PFSK-1 (cell line): ENCODE results near the gene MIGA1.
A peak's percentile ranks its signal among the peaks of the same experiment; 100 is the strongest.

ENCODE experiments used
- FOXP2 ChIP-seq: optimal IDR thresholded peaks from 2 replicates; pipeline ENCODE3; 2011; ENCODE audit warnings: borderline replicate concordance, control low read depth, inconsistent platforms; ENCODE audit not compliant: insufficient read depth; ENCODE audit errors: extremely low read length, extremely low read depth
- POLR2AphosphoS5 ChIP-seq: IDR thresholded peaks from 2 replicates; pipeline ENCODE4 v1.6.1; 2012; ENCODE audit warnings: low read depth, mild to moderate bottlenecking, control low read depth, low read length, moderate library complexity
- REST ChIP-seq, 2 experiments: IDR thresholded peaks; 2 replicates each; pipeline versions ENCODE4 v1.6.1 to v1.8.0; 2011 to 2012; ENCODE audit warnings: low read depth in 2 of 2, low read length in 2 of 2, control low read depth in 1 of 2, inconsistent platforms in 1 of 2, mild to moderate bottlenecking in 1 of 2, moderate library complexity in 1 of 2; ENCODE audit not compliant: insufficient read depth in 1 of 2
- SIN3A ChIP-seq: IDR thresholded peaks from 2 replicates; pipeline ENCODE4 v1.6.1; 2012; ENCODE audit warnings: mild to moderate bottlenecking, low read length, moderate library complexity, borderline replicate concordance; ENCODE audit not compliant: insufficient read depth
- TAF1 ChIP-seq: IDR thresholded peaks from 2 replicates; pipeline ENCODE4 v1.6.1; 2012; ENCODE audit warnings: low read length, control low read depth, borderline replicate concordance; ENCODE audit not compliant: insufficient read depth

The MIGA1 gene

GRCh38 chr1:77876884-77877283 is 97.4 kb downstream of the MIGA1 start:
- TF ChIP-seq REST (IDR thresholded peaks at IDR 0.05; ENCODE audit: insufficient read depth in 1 of 2, low read depth in 2 of 2, low read length in 2 of 2): no peak

GRCh38 chr1:77881061-77881460 is 101.6 kb downstream of the MIGA1 start:
- TF ChIP-seq REST (IDR thresholded peaks at IDR 0.05; ENCODE audit: insufficient read depth in 1 of 2, low read depth in 2 of 2, low read length in 2 of 2) (no peak), FOXP2 (no peak), POLR2AphosphoS5 (no peak), SIN3A (no peak), TAF1 (no peak)

- TF ChIP-seq POLR2AphosphoS5 (no peak), FOXP2 (no peak), TAF1 (no peak), SIN3A (no peak), REST (IDR thresholded peaks at IDR 0.05; ENCODE audit: insufficient read depth in 1 of 2, low read depth in 2 of 2, low read length in 2 of 2) (no peak)
These were observed 103.0 kb downstream of the MIGA1 start for GRCh38 chr1:77882411-77882810.

- peak; percentile 50; the same call in 1 of the 2 replicates for TF ChIP-seq TAF1
- TF ChIP-seq POLR2AphosphoS5: 0 out of 2 replicates have a peak, but pooled peaks have one; percentile 17
- TF ChIP-seq REST (IDR thresholded peaks at IDR 0.05; ENCODE audit: insufficient read depth in 1 of 2, low read depth in 2 of 2, low read length in 2 of 2): no peak
- no peak for TF ChIP-seq SIN3A
- no peak for TF ChIP-seq FOXP2
These were observed 108.8 kb downstream of the MIGA1 start, which contains the start of gene NEXN for GRCh38 chr1:77888081-77888780. Gene NEXN (plus strand): TSS chr1:77888624. CDS start chr1:77916107, 27,483 bp downstream.

GRCh38 chr1:77888781-77889642 is 109.6 kb downstream of the MIGA1 start:
- TF ChIP-seq POLR2AphosphoS5 (no peak), SIN3A (no peak), REST (IDR thresholded peaks at IDR 0.05; ENCODE audit: insufficient read depth in 1 of 2, low read depth in 2 of 2, low read length in 2 of 2) (no peak), TAF1 (no peak), FOXP2 (no peak)
